Sigmoid colon (tissue), 7 donors: Measurements from ENCODE around the gene C5AR1. TPM values are rescaled to one million over a fixed set of nuclear protein-coding genes. Genes with fewer than 3 reads are reported as not detected.

Experiments
- DNase-seq: peaks from one replicate; pipeline ENCODE4 v3.0.0-alpha.2; 2019
- H3K27ac ChIP-seq, 4 donors: fragments of 200-600 bp; sonication (generic); one replicate each; pipeline ENCODE4 v1.5.1; 2016 to 2019; ENCODE audit warnings: mild to moderate bottlenecking in 1 of 4
- H3K27me3 ChIP-seq, 3 donors: fragments of 200-600 bp; sonication (generic); one replicate each; pipeline ENCODE4 v1.5.1; 2019; ENCODE audit warnings: mild to moderate bottlenecking in 1 of 3
- H3K36me3 ChIP-seq, 4 donors: fragments of 200-600 bp; sonication (generic); one replicate each; pipeline ENCODE4 v1.5.1; 2016 to 2019
- H3K4me1 ChIP-seq, 4 donors: fragments of 200-600 bp; sonication (generic); one replicate each; pipeline ENCODE4 v1.5.1; 2017 to 2019
- H3K4me3 ChIP-seq, 4 donors: fragments of 200-600 bp; sonication (generic); one replicate each; pipeline ENCODE4 v1.5.1; 2017 to 2019; ENCODE audit warnings: mild to moderate bottlenecking in 2 of 4, moderate library complexity in 1 of 4
- H3K9me3 ChIP-seq, 4 donors: fragments of 200-600 bp in 3 of 4; sonication (generic) in 3 of 4; one replicate each; pipeline versions ENCODE4 v1.5.1 to v1.6.1; 2013 to 2019
- CTCF ChIP-seq, 4 experiments: fragments of 450-650 bp in 3 of 4; fragments of 200-600 bp in 1 of 4; IDR thresholded peaks; one replicate each; pipeline ENCODE4 v1.5.1; 2016 to 2019; ENCODE audit warnings: antibody characterized with exemption in 4 of 4, mild to moderate bottlenecking in 3 of 4, moderate library complexity in 2 of 4
- EP300 ChIP-seq, 4 donors: sonication (generic); formaldehyde crosslinking; IDR thresholded peaks; one replicate each; pipeline ENCODE4 v1.6.1; 2017; ENCODE audit warnings: antibody characterized with exemption in 4 of 4
- POLR2A ChIP-seq, 2 donors: fragments of 450-650 bp; IDR thresholded peaks; one replicate each; pipeline ENCODE4 v1.6.1; 2016; ENCODE audit warnings: antibody characterized with exemption in 2 of 2, mild to moderate bottlenecking in 2 of 2, moderate library complexity in 2 of 2
- POLR2AphosphoS5 ChIP-seq, 4 donors: sonication (generic); formaldehyde crosslinking; IDR thresholded peaks; one replicate each; pipeline ENCODE4 v1.6.1; 2017; ENCODE audit warnings: antibody characterized with exemption in 4 of 4
- WGBS, 2 donors: extraction: QIAGEN DNeasy Blood & Tissue Kit; methylation state at CpG; one replicate each; pipeline ENCODE4 v1.1.7; 2013; 5-methylcytosine and 5-hydroxymethylcytosine counted together
- intact Hi-C: fragments of 100-400 bp; cut with DNase I; formaldehyde crosslinking; loops from one replicate; pipeline ENCODE4 v1.15.1; 2023
- polyA plus RNA-seq, 3 donors: library from polyadenylated mRNA; stranded (reverse); fragments of 200-250 nt; gene quantifications; one replicate each; pipeline ENCODE4 v1.2.3, GENCODE V29; 2013
- total RNA-seq, 4 donors: library from RNA; depleted of rRNA; stranded (reverse); fragments of >200 nt; gene quantifications; one replicate each; pipeline ENCODE4 v1.1.0, GENCODE V29; 2016
- donor health status: healthy with polysubstance abuse.
- donor health status: Bipolar disorder and iron deficiency.
- donor health status: healthy.

Gene C5AR1
- total and polyA plus RNA-seq, 7 donors, result 5.4 to 19.4 (median 7.8) TPM

GRCh38 chr19:47312366-47313006 is 2.8 kb downstream of the C5AR1 start:
- Histone ChIP-seq H3K9me3 (no peaks in the 10 kb centered on the region), H3K4me3 (no peak overlapping the region), H3K27me3 (peaks cover 0 to 14% (median 7%) of the 10 kb centered on the region in 3 donors), H3K36me3 (no peaks in the 10 kb centered on the region), H3K4me1 (no peaks in the 10 kb centered on the region), H3K27ac (peak overlapping the region in 1 of 4 donors; percentile 61)
- DNase-seq, result no peak
- 84 to 91% methylated on average over 5 of the region's 5 CpGs for WGBS, 2 donors
- TF ChIP-seq POLR2A (IDR thresholded peaks at IDR 0.05) (no peak), CTCF (IDR thresholded peaks at IDR 0.05) (no peak), POLR2AphosphoS5 (IDR thresholded peaks at IDR 0.05) (no peak), EP300 (IDR thresholded peaks at IDR 0.05) (no peak)
- intact Hi-C loops, result no loop called here

GRCh38 chr19:47313754-47314295 is 4.2 kb downstream of the C5AR1 start:
- Histone ChIP-seq H3K36me3 (no peaks in the 10 kb centered on the region), H3K4me3 (no peak overlapping the region), H3K9me3 (no peaks in the 10 kb centered on the region), H3K4me1 (no peaks in the 10 kb centered on the region), H3K27ac (peak overlapping the region in 2 of 4 donors; percentile 34 to 61), H3K27me3 (peaks cover 0 to 14% (median 7%) of the 10 kb centered on the region in 3 donors)
- WGBS, 2 donors, result 75 to 87% methylated on average over 10 of the region's 10 CpGs
- DNase-seq, result no peak
- intact Hi-C loops, result no loop called here
- TF ChIP-seq EP300 (IDR thresholded peaks at IDR 0.05) (no peak), POLR2A (IDR thresholded peaks at IDR 0.05) (no peak), POLR2AphosphoS5 (IDR thresholded peaks at IDR 0.05) (no peak), CTCF (IDR thresholded peaks at IDR 0.05) (no peak)

- no peak overlapping the region for H3K4me3 ChIP-seq
- 34 to 42% methylated on average over 12 of the region's 12 CpGs for WGBS, 2 donors
- peaks cover 0 to 22% (median 16%) of the 10 kb centered on the region in 3 donors for H3K27me3 ChIP-seq
- TF ChIP-seq CTCF (IDR thresholded peaks at IDR 0.05) (no peak), POLR2AphosphoS5 (IDR thresholded peaks at IDR 0.05) (peak in 2 of 4 donors; percentile 16 to 72), EP300 (IDR thresholded peaks at IDR 0.05) (peak in 3 of 4 donors; percentile 6 to 91 (median 85)), POLR2A (IDR thresholded peaks at IDR 0.05) (no peak)
- no peaks in the 10 kb centered on the region for H3K36me3 ChIP-seq
- intact Hi-C loops, result no loop called here
- peak; percentile 81 for DNase-seq
- H3K27ac ChIP-seq, result peak overlapping the region in 2 of 4 donors; percentile 34 to 61
- no peaks in the 10 kb centered on the region for H3K9me3 ChIP-seq
- H3K4me1 ChIP-seq, result no peaks in the 10 kb centered on the region
Measured at GRCh38 chr19:47315125-47315821, 5.6 kb downstream of the C5AR1 start.

- peaks cover 0 to 20% (median 15%) of the 10 kb centered on the region in 3 donors for H3K27me3 ChIP-seq
- no peaks in the 10 kb centered on the region for H3K9me3 ChIP-seq
- no peak for TF ChIP-seq POLR2A (IDR thresholded peaks at IDR 0.05)
- no peak for TF ChIP-seq POLR2AphosphoS5 (IDR thresholded peaks at IDR 0.05)
- TF ChIP-seq CTCF (IDR thresholded peaks at IDR 0.05), result no peak
- no peak for TF ChIP-seq EP300 (IDR thresholded peaks at IDR 0.05)
- no peaks in the 10 kb centered on the region for H3K4me1 ChIP-seq
- H3K36me3 ChIP-seq, result no peaks in the 10 kb centered on the region
- 85 to 91% methylated on average over 4 of the region's 4 CpGs for WGBS, 2 donors
- intact Hi-C loops, result no loop called here
- peak overlapping the region in 1 of 4 donors; percentile 22 for H3K27ac ChIP-seq
- DNase-seq, result no peak
- no peak overlapping the region for H3K4me3 ChIP-seq
Measured at GRCh38 chr19:47316513-47316912, 6.9 kb downstream of the C5AR1 start.
